ENCODE measurements around the gene SIM2. TPM values are rescaled to one million over a fixed set of nuclear protein-coding genes. Genes with fewer than 3 reads are reported as not detected.

Gene SIM2
- total and polyA plus RNA-seq, 2 experiments from 2014 or later: 0.16 to 0.49 TPM

- TF ChIP-seq ZNF462 (CRISPR knock-in tag; IDR thresholded peaks at IDR 0.05): no peak
- no peak for TF ChIP-seq EZH2phosphoT487 (IDR thresholded peaks at IDR 0.05; ENCODE audit: unreplicated experiment)
- no peak for TF ChIP-seq JUNB (IDR thresholded peaks at IDR 0.05; ENCODE audit: unreplicated experiment)
- TF ChIP-seq POLR2AphosphoS5 (IDR thresholded peaks at IDR 0.05; ENCODE audit: low read depth): no peak
- TF ChIP-seq CREB1 (CRISPR knock-in tag; IDR thresholded peaks at IDR 0.05; ENCODE audit: low read depth): no peak
Measured at GRCh38 chr21:36735201-36735515, 36.2 kb downstream of the SIM2 start (continued).

- H3F3A ChIP-seq (replicated peaks; ENCODE audit: low read depth): no peaks in the 10 kb centered on the region
- H3K27me3 Mint-ChIP-seq (ENCODE audit: insufficient read depth, low read depth, poor library complexity): peaks cover 7% of the 10 kb centered on the region
- no peak overlapping the region for H3K4me2 ChIP-seq
- no peaks in the 10 kb centered on the region for H3K27me3 ChIP-seq (ENCODE audit: insufficient read depth)
- no peaks in the 10 kb centered on the region for H3K36me3 ChIP-seq (ENCODE audit: insufficient read depth)
- H3K4me3 ChIP-seq: no peak overlapping the region
- H3K27ac Mint-ChIP-seq: no peak overlapping the region
- H2AFZ ChIP-seq: no peak overlapping the region
- DNase-seq (ENCODE audit: low spot score): no peak
- H3K4me1 ChIP-seq (ENCODE audit: insufficient read depth): no peaks in the 10 kb centered on the region; the same call in 1 of the 2 replicates
- peaks cover 8% of the 10 kb centered on the region for H3K4me1 Mint-ChIP-seq
- no peak for ATAC-seq
- H3K4me3 Mint-ChIP-seq: no peak overlapping the region
- H4K20me1 ChIP-seq (replicated peaks; ENCODE audit: insufficient read depth): no peaks in the 10 kb centered on the region
- no peaks in the 10 kb centered on the region for H3K9me2 ChIP-seq (ENCODE audit: insufficient read depth)
- H3K9me3 Mint-ChIP-seq: no peaks in the 10 kb centered on the region
- no peaks in the 10 kb centered on the region for H3K36me3 Mint-ChIP-seq (ENCODE audit: low read depth)
- H3K27ac ChIP-seq (ENCODE audit: low read depth): no peak overlapping the region
- no peaks in the 10 kb centered on the region for H3K79me2 ChIP-seq (replicated peaks; ENCODE audit: insufficient read depth)
- no peak for TF ChIP-seq NANOG (IDR thresholded peaks at IDR 0.05; ENCODE audit: borderline replicate concordance)
- TF ChIP-seq ZNF462 (CRISPR knock-in tag; IDR thresholded peaks at IDR 0.05): no peak
- TF ChIP-seq STAT1 (IDR thresholded peaks at IDR 0.05; ENCODE audit: unreplicated experiment): no peak
- TF ChIP-seq POLR2AphosphoS5 (IDR thresholded peaks at IDR 0.05; ENCODE audit: low read depth): no peak
- no peak for TF ChIP-seq ETS1 (IDR thresholded peaks at IDR 0.05)
- TF ChIP-seq ZNF114 (CRISPR knock-in tag; IDR thresholded peaks at IDR 0.05): no peak
Measured at GRCh38 chr21:36735724-36736320, 36.9 kb downstream of the SIM2 start.
